HG03139 (cell line): ENCODE measurements around the gene HMGN5.
A peak's percentile ranks its signal among the peaks of the same experiment; 100 is the strongest.

Experiments
- ATAC-seq: cut with Tn5 transposase; IDR thresholded peaks from one replicate; pipeline ENCODE4 v1.9.1; 2021; ENCODE audit not compliant: unreplicated experiment

Gene HMGN5

DNA sequence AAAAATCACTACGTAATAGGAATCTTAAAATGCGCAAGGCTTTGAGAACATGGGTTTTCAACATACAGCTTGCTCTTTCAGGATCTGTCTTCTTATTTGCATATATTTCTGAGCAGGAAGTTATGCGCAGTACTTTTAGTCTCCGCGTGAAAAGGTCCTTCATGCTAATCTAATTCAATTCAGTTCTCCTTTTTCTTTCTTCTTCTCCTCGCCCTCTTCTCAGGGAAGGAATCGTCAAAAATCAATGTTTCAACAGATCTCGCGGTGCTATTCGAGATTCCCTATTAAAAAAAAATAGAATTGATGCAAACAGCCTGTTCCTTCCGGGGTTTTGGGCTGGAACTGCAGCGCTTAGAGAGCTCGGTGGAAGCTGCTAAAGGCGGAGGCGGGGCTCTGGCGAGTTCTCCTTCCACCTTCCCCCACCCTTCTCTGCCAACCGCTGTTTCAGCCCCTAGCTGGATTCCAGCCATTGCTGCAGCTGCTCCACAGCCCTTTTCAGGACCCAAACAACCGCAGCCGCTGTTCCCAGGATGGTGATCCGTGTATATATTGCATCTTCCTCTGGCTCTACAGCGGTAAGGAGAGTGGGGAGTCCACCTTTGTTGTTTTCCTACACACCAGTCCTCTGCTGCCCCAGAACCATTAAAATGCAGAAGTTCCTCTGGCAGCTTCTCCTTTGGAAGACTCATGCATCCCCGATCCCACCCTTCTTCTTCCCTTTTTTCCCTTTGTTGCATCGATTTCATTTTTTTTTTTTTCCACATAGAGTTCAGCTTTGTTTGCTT is at the start of gene HMGN5, which contains the start of gene SH3BGRL:
TSS of gene HMGN5 (minus strand) at position 243 of the 785 bp plus-strand sequence. CDS start 80,364 bp downstream, outside the sequence.
TSS of gene SH3BGRL (plus strand) at position 432 of the 785 bp plus-strand sequence. CDS start at position 531, 99 bp downstream.
- ATAC-seq: peak; percentile 95

DNA sequence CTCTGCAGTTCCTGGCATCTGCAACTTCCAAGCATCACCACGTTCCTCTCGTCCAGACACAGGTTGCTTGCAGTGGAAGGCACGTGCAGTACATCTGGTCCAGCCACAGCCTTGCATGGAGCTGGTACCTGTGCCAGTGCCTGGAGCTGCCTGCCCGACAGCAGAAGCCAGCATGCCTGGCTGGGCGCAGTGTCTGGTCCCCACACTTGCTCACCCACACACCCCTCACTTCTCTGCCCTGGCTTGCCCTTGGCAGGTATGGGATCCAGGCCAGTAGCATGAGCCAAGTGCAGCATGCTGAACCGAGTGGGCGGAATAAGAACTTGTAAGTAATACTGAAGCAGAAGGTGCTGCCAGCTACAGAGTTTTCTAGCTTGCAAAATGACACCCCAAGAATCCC is 40.0 kb upstream of the HMGN5 start:
- no peak for ATAC-seq

DNA sequence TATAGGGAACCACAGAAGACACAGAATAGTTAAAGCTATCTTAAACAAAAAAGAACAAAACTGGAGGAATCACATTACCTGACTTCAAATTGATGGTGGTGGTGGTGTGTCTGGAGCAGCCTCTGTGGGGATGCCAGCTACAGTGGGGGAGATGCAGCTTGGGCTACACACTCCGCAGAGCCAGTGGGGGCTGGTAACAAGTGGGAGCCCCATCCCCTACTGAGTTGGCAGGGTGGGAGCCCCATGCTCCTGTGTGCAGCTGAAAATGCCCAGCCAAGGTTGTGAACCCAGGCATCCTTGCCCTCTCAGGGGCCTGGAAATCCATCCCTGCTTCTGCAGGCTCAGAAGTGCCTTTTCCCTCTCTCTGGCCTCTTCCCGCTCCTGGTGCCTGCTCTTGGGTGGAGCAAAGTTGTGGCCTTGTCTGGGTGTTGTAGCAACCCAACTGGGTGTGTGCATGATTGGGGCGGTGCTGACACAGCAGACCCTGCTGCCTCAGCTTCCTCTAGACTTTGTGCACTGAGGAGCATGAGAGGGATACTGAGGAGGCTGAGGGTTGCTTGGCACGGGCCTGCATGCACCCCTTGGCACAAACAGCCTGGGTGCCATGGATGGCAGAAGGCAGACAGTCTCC is 39.1 kb upstream of the HMGN5 start:
- ATAC-seq: no peak

GRCh38 chrX:81238166-81238565 is 36.5 kb upstream of the HMGN5 start:
- ATAC-seq: no peak

- ATAC-seq: no peak
These were observed 35.8 kb upstream of the HMGN5 start for GRCh38 chrX:81237516-81237915.

GRCh38 chrX:81232218-81232617 is 30.5 kb upstream of the HMGN5 start:
- no peak for ATAC-seq

DNA sequence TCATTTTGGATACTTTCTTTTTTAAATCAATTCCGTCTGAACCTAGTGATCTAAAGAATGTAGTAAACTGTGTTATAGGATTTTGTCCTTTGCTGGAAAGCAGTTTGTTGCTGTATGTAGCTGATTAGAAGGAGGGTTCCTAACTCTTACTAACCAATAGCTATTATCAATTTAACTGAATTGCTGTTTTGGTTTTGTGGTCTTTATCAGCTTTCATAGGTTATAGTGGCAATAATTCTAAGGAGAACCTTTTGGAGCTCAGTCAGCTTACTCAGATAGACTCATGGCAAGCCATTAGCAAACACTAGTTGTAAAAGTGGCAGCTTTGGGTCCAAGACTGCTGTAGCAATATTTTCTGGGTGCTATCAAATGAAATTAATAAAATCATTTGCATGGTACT is 29.8 kb upstream of the HMGN5 start:
- ATAC-seq: no peak

DNA sequence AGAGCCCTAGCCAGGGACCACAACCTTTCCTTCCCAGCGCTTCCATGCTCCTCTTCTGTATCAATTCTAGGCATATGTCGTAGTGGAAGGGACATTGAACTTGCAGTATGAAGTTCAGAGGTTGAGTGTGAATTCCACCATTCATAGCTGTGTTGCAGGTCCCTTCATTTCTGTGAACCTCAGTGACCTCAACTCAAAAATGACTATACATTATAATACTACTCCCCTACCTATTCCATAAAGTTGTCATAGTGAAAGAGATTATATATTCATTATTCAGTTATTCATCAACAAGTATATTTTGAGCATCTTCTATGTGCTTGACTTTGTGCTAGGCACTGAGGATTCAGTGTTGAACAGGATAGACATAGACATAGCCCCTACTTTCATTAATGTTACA is 28.2 kb upstream of the HMGN5 start:
- no peak for ATAC-seq

DNA sequence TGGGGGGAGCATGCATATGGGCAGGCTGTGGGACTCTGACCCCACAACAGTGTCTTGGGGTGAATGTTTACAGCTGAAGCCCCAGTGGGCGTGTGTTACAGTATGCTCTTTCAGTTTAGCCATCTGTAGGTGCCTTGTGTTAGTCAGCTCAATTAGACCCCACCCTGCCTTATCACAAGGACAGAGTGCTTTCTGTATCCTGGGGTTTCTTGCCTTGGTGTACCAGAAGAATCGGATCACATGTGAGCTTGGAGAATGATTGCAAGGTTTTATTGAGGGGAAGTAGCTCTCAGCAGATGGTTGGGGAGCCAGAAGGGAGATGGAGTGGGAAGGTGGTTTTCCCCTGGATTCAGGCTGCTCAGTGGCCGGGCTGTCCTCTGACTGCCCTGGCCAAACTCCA is 27.5 kb upstream of the HMGN5 start:
- ATAC-seq: no peak

GRCh38 chrX:81215685-81216084 is 14.0 kb upstream of the HMGN5 start:
- ATAC-seq: no peak

DNA sequence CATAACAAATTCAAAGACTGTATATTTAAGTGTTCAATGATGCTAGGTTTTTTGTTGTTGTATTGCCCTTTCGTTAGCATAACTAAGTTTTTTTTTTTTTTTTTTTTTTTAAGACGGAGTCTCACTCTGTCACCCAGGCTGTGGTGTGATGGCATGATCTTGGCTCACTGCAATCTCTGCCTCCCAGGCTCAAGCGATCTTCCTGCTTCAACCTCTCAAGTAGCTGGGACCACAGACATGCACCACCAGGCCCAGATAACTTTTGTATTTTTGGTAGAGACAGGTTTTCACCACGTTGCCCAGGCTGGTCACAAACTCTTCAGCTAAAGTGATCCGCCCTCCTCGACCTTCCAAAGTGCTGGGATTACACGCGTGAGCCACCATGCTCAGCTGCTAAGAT is 7.2 kb upstream of the HMGN5 start:
- no peak for ATAC-seq

GRCh38 chrX:81206476-81206875 is 4.8 kb upstream of the HMGN5 start:
- no peak for ATAC-seq

GRCh38 chrX:81205551-81205950 is 3.8 kb upstream of the HMGN5 start:
- no peak for ATAC-seq

DNA sequence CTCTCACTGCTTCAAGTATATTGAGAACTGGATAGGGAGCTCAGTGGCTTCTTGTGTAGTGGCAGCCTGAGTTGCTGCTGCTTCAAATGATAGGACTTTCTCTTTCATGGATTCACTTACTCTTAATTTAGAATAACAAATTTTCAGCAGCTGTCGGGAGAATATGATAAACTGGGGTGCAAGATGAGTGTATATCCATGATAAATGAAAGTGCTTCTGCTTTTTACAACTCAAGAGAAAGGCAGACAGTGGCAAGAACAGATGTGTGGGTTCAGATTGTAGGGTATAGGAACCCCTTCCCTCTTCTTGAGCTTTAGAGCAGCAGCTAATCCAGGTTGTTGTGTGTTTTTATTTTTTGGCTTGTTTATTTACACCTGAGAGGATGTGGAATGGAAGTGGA is 1.2 kb upstream of the HMGN5 start:
- no peak for ATAC-seq

DNA sequence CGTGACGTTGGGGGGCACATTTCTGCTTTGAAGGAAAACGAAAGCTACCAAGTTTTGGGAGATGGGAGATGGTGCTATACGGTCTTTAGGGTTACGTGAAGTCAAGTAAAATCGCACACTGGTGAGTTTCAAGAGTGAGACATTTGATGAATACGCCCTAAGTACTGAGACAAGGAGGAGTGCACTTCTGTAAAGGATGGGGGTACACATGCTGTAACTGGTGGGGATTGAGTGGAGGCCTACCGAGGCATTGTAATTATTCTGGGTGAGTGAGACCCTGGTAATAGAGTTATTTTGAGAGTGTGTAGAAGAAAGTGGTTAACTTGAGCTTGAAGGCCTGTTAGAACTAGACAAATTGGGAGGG is 725 bp upstream of the HMGN5 start:
- no peak for ATAC-seq

GRCh38 chrX:81201071-81201470 is 642 bp downstream of the HMGN5 start:
- no peak for ATAC-seq

DNA sequence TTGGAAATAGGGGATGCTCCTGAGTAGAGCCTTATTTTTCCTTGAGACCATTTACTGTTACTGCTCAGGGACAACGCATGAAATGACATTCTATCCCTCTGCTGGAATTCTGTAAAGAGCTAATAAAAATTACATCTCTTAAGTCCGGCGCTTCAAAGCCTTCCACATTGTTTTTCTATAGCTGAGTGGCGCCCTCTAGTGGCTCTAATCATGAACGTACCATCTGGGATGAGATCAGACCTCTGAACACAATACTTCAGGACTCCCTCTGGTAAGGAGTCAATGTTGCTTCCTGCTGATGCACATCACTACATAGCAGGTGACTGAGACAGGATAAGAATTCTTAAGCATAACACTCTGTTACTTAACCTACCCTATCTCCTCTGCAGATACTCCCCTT is 6.0 kb downstream of the HMGN5 start:
- ATAC-seq: peak; percentile 75

GRCh38 chrX:81195259-81195658 is 6.5 kb downstream of the HMGN5 start:
- no peak for ATAC-seq

GRCh38 chrX:81174286-81174685 is 27.4 kb downstream of the HMGN5 start:
- ATAC-seq: no peak

GRCh38 chrX:81168391-81168790 is 33.3 kb downstream of the HMGN5 start:
- no peak for ATAC-seq

GRCh38 chrX:81121513-81122363 is 80.0 kb downstream of the HMGN5 start:
- ATAC-seq: peak; percentile 96

- ATAC-seq: peak; percentile 48
These were observed 80.8 kb downstream of the HMGN5 start for GRCh38 chrX:81120936-81121371.
